Activated CD4-positive, CD25-positive, alpha-beta regulatory T cell treated with anti-CD3 and anti-CD28 coated beads, Interleukin-2, amount 50 U/mL, for 16 hours (primary cell): ENCODE measurements around the gene SEMA4A.
"Not testable (repeated sequence)": the region's sequence is repeated elsewhere in the genome, so short reads cannot be mapped to it uniquely, and the experiment has no call there.

Experiments
- DNase-seq: peaks from one replicate; pipeline ENCODE4 v3.0.0-alpha.2; 2020; ENCODE audit warnings: low read depth, low spot score

Gene SEMA4A

DNA sequence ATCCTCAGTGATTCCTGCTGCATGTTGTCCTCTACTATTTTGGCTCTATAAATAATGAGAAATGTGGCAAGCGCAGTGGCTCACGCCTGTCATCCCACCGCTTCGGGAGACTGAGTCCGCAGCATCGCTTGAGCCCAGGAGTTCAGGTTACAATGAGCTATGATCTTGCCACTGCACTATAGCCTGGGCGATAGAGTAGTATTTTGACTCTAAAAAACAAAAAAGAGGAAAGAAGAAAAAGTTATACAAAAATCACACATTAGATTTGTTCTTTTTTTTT is 39.8 kb downstream of the SEMA4A start:
- no peak for DNase-seq

- DNase-seq = peak; percentile 95
Observed at GRCh38 chr1:156193488-156194299, 40.3 kb downstream of the SEMA4A start, which contains the start of gene SLC25A44. Gene SLC25A44, plus strand, starts transcription at chr1:156194104. Its CDS starts 5,744 bp downstream, at chr1:156199848.

DNA sequence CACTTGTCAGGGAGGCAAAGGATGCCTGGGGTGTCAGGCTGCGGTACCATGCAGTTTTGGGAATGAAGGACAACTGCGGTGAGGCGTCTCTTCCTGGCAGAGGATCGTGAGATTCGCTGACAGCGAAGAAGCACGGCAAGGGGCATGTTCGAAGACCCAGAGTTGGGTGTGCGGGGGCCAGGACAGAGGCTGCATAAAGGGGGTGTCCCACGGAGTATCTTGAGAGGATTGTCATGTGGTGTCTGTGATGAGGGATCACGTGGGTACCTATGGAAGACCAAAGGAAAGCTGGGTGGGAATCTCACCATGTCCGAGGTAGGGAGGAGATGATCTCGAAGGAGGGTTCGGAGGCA is 40.9 kb downstream of the SEMA4A start:
- DNase-seq = no peak

GRCh38 chr1:156195853-156196252 is 42.5 kb downstream of the SEMA4A start:
- DNase-seq = no peak

- no peak for DNase-seq
Observed at GRCh38 chr1:156196445-156196844, 43.1 kb downstream of the SEMA4A start.

DNA sequence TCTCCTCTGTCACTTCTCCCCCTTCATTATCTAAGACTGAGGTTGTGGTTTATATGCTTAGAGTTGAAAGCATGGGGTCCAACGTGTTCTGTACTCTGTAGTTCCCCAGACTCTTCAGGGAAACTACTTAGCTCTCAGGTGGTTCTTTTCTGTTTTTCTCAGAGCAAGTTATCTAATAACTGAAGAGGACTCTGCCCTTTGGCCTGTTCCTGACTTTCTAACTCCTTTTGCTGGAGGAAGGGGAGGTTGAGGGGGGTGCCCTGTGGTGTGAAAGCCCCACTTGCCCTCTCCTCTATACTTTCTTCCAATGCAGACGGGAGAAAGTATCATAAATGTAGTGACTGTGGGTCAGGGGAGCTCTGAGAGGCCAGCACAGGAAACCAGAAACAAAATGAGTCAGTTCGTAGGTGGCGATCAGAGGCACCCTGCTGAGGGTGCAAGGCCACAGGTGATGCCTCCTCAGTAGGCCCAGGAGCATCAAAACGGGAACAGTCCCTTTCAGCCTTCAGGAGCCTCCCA is 45.5 kb downstream of the SEMA4A start:
- DNase-seq = no peak

GRCh38 chr1:156200044-156200443 is 46.7 kb downstream of the SEMA4A start:
- DNase-seq = no peak

GRCh38 chr1:156203331-156203730 is 49.9 kb downstream of the SEMA4A start:
- no peak for DNase-seq

DNA sequence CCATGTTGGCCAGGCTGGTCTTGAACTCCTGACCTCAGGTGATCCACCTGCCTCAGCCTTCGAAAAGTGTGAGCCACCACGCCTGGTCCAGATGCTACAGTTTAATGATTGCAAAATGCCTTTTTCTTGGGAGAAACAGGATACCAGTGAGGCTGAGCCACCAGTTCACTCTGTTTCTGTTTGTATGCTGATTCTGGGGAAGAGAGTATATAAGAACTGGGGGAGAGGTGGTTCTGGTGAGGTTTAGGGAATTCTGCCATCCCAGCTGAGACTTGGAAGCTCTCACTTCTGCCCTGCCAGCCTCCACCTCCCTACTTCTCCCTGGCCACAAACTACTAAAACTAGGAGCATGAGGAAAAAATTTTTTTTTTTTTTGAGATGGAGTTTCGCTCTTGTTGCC is 51.3 kb downstream of the SEMA4A start:
- no peak for DNase-seq

- DNase-seq = no peak
Observed at GRCh38 chr1:156211243-156211642, 57.9 kb downstream of the SEMA4A start.

DNA sequence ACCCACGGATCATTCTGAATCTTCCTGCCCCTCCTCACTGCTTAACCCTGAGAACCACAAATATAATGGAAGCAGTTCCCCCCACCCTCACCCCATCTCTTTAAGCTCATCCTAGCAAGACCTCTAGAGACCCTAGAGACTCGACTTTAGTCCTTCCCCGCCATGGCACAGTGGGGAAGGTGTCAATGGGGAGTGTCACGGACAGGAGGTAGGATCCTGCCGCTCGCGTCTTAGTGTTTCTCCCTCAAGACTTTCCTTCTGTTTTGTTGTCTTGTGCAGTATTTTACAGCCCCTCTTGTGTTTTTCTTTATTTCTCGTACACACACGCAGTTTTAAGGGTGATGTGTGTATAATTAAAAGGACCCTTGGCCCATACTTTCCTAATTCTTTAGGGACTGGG is 58.7 kb downstream of the SEMA4A start:
- no peak for DNase-seq

GRCh38 chr1:156212833-156213643 is 59.7 kb downstream of the SEMA4A start, which contains the start of gene PMF1:
Gene PMF1, plus strand, starts transcription at chr1:156213007. Its CDS starts 9 bp downstream, at chr1:156213016.
- peak; percentile 95 for DNase-seq

DNA sequence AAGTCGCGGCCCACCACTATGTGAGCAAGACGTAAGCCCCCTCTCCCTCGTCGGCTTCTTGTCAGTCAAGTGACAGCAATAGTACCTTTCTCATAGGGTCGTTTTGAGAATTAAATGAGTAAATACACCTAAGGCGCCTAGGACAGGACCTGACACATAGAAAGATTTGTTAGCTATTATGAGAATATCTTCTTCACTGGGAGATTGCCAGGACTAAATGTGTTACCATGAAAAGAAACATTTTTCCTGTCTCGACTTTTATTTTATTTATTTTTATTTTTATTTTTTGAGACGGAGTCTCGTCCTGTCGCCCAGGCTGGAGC is 60.2 kb downstream of the SEMA4A start:
- no peak for DNase-seq

- DNase-seq = no peak
Observed at GRCh38 chr1:156214024-156214748, 60.8 kb downstream of the SEMA4A start.

- not testable (repeated sequence) for DNase-seq
Observed at GRCh38 chr1:156216361-156217086, 63.1 kb downstream of the SEMA4A start.

DNA sequence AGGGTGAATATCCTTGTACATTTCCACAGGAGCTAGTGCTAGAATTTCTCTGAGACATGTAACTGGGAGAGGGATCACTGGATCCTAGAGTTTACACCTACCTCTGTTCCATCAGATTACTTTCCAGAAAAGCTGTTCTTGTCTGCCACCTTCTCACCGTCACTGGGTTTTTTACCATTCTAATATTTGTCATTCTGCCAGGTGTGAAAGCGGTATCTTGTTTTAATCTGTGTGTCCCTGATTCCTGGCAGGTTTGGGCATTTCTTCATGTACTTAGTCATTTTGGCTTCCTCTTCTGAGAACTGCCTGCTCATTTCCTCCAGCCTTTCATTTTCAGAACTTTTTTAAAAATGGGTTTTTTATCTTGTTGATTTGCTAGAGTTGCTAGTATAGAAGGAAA is 64.5 kb downstream of the SEMA4A start:
- DNase-seq = peak; percentile 26

GRCh38 chr1:156220226-156220625 is 66.8 kb downstream of the SEMA4A start:
- DNase-seq = no peak

DNA sequence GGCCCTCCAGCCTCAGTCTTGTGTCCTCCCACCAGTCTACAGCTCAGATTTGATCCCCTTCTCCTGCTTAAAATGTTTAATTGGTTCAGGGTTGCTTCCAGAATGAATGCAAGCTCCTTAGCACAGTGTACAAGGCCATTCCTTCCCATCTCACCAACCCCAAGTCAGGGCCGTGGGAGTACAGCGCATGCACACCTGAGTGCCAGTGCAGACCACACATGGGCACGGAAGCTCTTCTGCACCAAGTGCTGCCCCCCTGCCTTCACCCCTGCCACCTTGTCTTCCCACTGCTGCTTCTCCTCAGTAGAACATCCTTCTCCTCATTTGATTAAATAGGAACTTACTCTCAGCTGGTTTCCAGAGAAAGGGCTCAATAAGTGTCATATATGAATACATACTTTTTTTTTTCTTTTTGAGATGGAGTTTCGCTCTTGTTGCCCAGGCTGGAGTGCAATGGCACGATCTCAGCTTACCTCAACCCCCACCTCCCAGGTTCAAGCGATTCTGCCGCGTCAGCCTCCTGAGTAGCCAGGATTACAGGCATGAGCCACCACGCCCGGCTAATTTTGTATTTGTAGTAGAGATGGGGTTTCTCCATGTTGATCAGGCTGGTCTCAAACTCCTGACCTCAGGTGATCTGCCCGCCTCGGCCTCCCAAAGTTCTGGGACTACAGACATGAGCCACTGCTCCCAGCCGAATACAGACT is 68.8 kb downstream of the SEMA4A start:
- DNase-seq = no peak

GRCh38 chr1:156225677-156226014 is 72.3 kb downstream of the SEMA4A start:
- no peak for DNase-seq

DNA sequence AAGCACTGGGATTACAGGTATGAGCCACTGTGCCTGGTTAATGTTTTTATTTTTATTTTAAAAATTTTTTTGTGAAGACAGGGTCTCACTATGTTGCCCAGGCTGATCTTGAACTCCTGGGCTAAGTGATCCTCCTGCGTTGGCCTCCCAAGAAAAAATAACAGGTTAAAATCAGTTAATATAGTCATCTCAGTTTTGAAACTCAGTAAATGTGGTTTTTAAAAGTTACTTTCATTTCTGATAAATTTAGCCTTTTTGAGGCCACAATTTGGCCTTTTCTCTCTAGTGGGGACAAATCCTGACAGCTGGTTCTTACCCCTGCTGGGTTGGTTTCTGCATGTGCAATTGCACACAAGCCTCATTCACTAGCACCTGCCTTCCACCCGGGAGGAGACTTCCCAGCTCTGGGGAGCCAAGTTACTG is 72.7 kb downstream of the SEMA4A start:
- DNase-seq = no peak

DNA sequence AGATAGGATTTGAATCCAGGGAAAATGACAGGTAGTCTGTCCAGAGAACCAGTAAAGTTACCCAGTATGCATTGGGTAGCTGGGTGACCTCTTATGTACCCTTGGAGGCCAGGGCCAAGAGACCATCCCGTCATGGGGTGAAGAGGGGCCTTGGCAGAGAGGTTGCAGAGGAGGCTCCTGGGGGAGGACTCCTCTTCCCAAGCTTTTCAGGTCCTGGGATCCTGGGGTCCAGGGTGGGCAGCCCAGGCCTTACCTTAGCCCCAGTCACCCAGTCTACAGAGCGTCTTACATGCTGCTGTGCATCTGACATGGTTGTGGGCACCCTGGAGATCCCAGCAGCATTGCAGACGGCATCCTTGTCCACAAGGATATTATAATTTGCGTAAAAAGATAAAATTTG is 73.4 kb downstream of the SEMA4A start:
- no peak for DNase-seq
